OCI-LY1 (cell line): Measurements from ENCODE around the gene RER1.

Experiments
- CTCF ChIP-seq: fragments of 200-600 bp; sonication (generic), shearing (Covaris generic); IDR thresholded peaks from 2 replicates; pipeline ENCODE4 v1.5.1; 2017; ENCODE audit warnings: mild to moderate bottlenecking, antibody characterized with exemption, low read length, moderate library complexity, mixed read lengths
- EZH2 ChIP-seq: fragments of 200-600 bp; sonication (generic), shearing (Covaris generic); IDR thresholded peaks from 2 replicates; pipeline ENCODE4 v1.8.0; 2017; ENCODE audit warnings: borderline replicate concordance, mixed run types, mild to moderate bottlenecking, antibody characterized with exemption, low read length, moderate library complexity, mixed read lengths

- no peak for TF ChIP-seq CTCF
- no peak for TF ChIP-seq EZH2
These were observed 16.3 kb downstream of the RER1 start for GRCh38 chr1:2407991-2408275.
